K562 (cell line): ENCODE results near the gene MAGEB1. TPM values are rescaled to one million over a fixed set of nuclear protein-coding genes. Genes with fewer than 3 reads are reported as not detected.

ENCODE experiments used
- ATAC-seq: fragments of 200-7000 bp; cut with Tn5 transposase; 3 replicates; pipeline ENCODE4 v1.9.1; 2020; ENCODE audit warnings: moderate library complexity
- BruUV-seq: library from RNA; stranded (reverse); fragments of 400-500 nt; replicated peaks from 2 replicates; lab custom pipeline; 2021; lab: Mats Ljungman, UMichigan
- CTCF ChIA-PET: fragments of 300-600 bp; formaldehyde crosslinking; extraction: SDS; loops from one replicate; lab custom pipeline; 2021; ENCODE audit warnings: low intra/inter-chr PET ratio; lab: Yijun Ruan, JAX
- POLR2A ChIA-PET: fragments of 300-600, 350-650 bp; sonication (Branson Sonifier 250); formaldehyde crosslinking; extraction: SDS; loops from one replicate; lab custom pipeline; 2021; ENCODE audit warnings: antibody characterized with exemption, inconsistent platforms; lab: Yijun Ruan, JAX
- DNase-seq, 4 experiments: peaks; one replicate each; pipeline versions ENCODE4 v3.0.0 to v3.0.0-alpha.2; 2011 to 2018; ENCODE audit warnings: low spot score in 3 of 4, mixed read lengths in 3 of 4; ENCODE audit errors: extremely low read depth in 1 of 4
- FAIRE-seq: peaks from 2 replicates; lab custom pipeline; 2011; peaks lifted over from hg19 to GRCh38; lab: Jason Lieb, UNC
- H2AFZ ChIP-seq: 2 replicates; pipeline ENCODE4 v1.6.0; 2011; ENCODE audit warnings: low read depth, low read length, control low read depth, inconsistent platforms
- H3K27ac ChIP-seq: fragments of 200-600 bp; 3 replicates; pipeline ENCODE4 v1.8.0; 2011; ENCODE audit warnings: low read depth, mild to moderate bottlenecking, control low read depth, inconsistent platforms, low read length, moderate library complexity, mixed read lengths; ENCODE audit errors: extremely low read depth
- H3K27me3 ChIP-seq, 2 experiments: fragments of 300-600 bp in 1 of 2; 2 replicates in 1 of 2; 3 replicates in 1 of 2; pipeline versions ENCODE4 v1.6.0 to v1.8.0; 2011; ENCODE audit warnings: inconsistent platforms in 2 of 2, low read length in 2 of 2, mild to moderate bottlenecking in 1 of 2, mixed read lengths in 1 of 2, moderate library complexity in 1 of 2; ENCODE audit not compliant: control insufficient read depth in 2 of 2, insufficient read depth in 2 of 2
- H3K36me3 ChIP-seq: fragments of 300-600 bp; 3 replicates; pipeline ENCODE4 v1.8.0; 2011; ENCODE audit warnings: mild to moderate bottlenecking, low read length, inconsistent platforms; ENCODE audit not compliant: control insufficient read depth, insufficient read depth
- H3K4me1 ChIP-seq, 2 experiments: fragments of 200-600 bp in 1 of 2; replicated peaks in 1 of 2; 2 replicates in 1 of 2; 3 replicates in 1 of 2; pipeline versions ENCODE4 v1.5.1 to v1.8.0; 2011; ENCODE audit warnings: inconsistent platforms in 2 of 2, low read length in 2 of 2, mild to moderate bottlenecking in 1 of 2, mixed read lengths in 1 of 2, moderate library complexity in 1 of 2; ENCODE audit not compliant: control insufficient read depth in 2 of 2, insufficient read depth in 2 of 2
- H3K4me2 ChIP-seq: 2 replicates; pipeline ENCODE4 v1.6.1; 2011; ENCODE audit warnings: low read length, control low read depth, inconsistent platforms, mixed read lengths; ENCODE audit not compliant: insufficient read depth
- H3K4me3 ChIP-seq: fragments of 200-600 bp; sonication (generic), shearing (Covaris generic); 2 replicates; pipeline ENCODE4 v1.5.1; 2016; ENCODE audit warnings: control low read depth, inconsistent platforms
- H3K79me2 ChIP-seq: fragments of 200-600 bp; 3 replicates; pipeline ENCODE4 v1.8.0; 2011; ENCODE audit warnings: low read length, inconsistent platforms; ENCODE audit not compliant: control insufficient read depth, insufficient read depth
- H3K9ac ChIP-seq, 2 experiments: 2 replicates each; pipeline versions ENCODE4 v1.6.0 to v1.6.1; 2011; ENCODE audit warnings: low read depth in 2 of 2, low read length in 2 of 2, control low read depth in 1 of 2, inconsistent platforms in 1 of 2, mild to moderate bottlenecking in 1 of 2, mixed read lengths in 1 of 2; ENCODE audit not compliant: insufficient read depth in 1 of 2
- H3K9me1 ChIP-seq: one replicate; pipeline ENCODE4 v1.6.0; 2011; ENCODE audit warnings: inconsistent platforms, mild to moderate bottlenecking, low read length, moderate library complexity; ENCODE audit not compliant: control insufficient read depth, insufficient read depth
- H3K9me3 ChIP-seq: replicated peaks from 2 replicates; pipeline ENCODE4 v1.5.1; 2011; ENCODE audit warnings: low read depth, low read length, inconsistent platforms; ENCODE audit not compliant: control insufficient read depth, insufficient read depth
- H4K20me1 ChIP-seq: replicated peaks from 2 replicates; pipeline ENCODE4 v1.6.1; 2011; ENCODE audit warnings: low read length, inconsistent platforms, mixed read lengths; ENCODE audit not compliant: control insufficient read depth, insufficient read depth
- C11orf30 ChIP-seq: fragments of 450-650 bp; IDR thresholded peaks from 2 replicates; pipeline ENCODE4 v1.6.1; 2016; ENCODE audit warnings: low read depth, mild to moderate bottlenecking
- COPS2 ChIP-seq: fragments of 450-650 bp; conservative IDR thresholded peaks from 2 replicates; pipeline ENCODE4 v1.6.1; 2016; ENCODE audit warnings: mild to moderate bottlenecking, moderate library complexity
- ETV1 ChIP-seq: fragments of 450-650 bp; conservative IDR thresholded peaks from 2 replicates; pipeline ENCODE4 v1.6.1; 2016; ENCODE audit warnings: missing genetic modification characterization, control low read depth, low read depth, missing compliant biosample characterization
- KHSRP ChIP-seq: fragments of 450-650 bp; IDR thresholded peaks from 2 replicates; pipeline ENCODE4 v1.6.1; 2017
- MAFG ChIP-seq: fragments of 450-650 bp; conservative IDR thresholded peaks from 2 replicates; pipeline ENCODE4 v1.6.1; 2016; ENCODE audit warnings: missing genetic modification characterization, missing compliant biosample characterization
- MAFK ChIP-seq: IDR thresholded peaks from 2 replicates; pipeline ENCODE4 v1.6.1; 2011; ENCODE audit warnings: low read length, improper control_type of control experiment
- MXD1 ChIP-seq: fragments of 250-450 bp; sonication (Bioruptor Pico); IDR thresholded peaks from 2 replicates; pipeline ENCODE4 v1.8.0; 2021; ENCODE audit warnings: borderline replicate concordance, mild to moderate bottlenecking, moderate library complexity; ENCODE audit not compliant: poor library complexity, severe bottlenecking
- NCOA1 ChIP-seq: fragments of 450-650 bp; IDR thresholded peaks from 2 replicates; pipeline ENCODE4 v1.6.1; 2016; ENCODE audit warnings: low read depth
- PTRF ChIP-seq: fragments of 450-650 bp; IDR thresholded peaks from 2 replicates; pipeline ENCODE4 v1.6.1; 2016; ENCODE audit warnings: mild to moderate bottlenecking, missing genetic modification characterization, missing compliant biosample characterization
- TAL1 ChIP-seq: fragments of 450-650 bp; IDR thresholded peaks from 2 replicates; pipeline ENCODE4 v1.6.1; 2016; ENCODE audit warnings: mild to moderate bottlenecking
- U2AF1 ChIP-seq: fragments of 200-400 bp; formaldehyde crosslinking; optimal IDR thresholded peaks from 2 replicates; pipeline ENCODE3; 2017; ENCODE audit warnings: mild to moderate bottlenecking, low read depth, low read length, moderate library complexity
- ZBTB40 ChIP-seq, 2 experiments: fragments of 450-650 bp in 1 of 2; sonication (generic) in 1 of 2; formaldehyde crosslinking in 1 of 2; IDR thresholded peaks; 2 replicates each; pipeline versions ENCODE4 v1.7.1 to v1.9.0; 2016 to 2022; ENCODE audit warnings: inconsistent platforms in 1 of 2, mild to moderate bottlenecking in 1 of 2, missing genetic modification reagents in 1 of 2
- ZNF165 ChIP-seq: fragments of 250-450 bp; sonication (Bioruptor Pico); IDR thresholded peaks from 2 replicates; pipeline ENCODE4 v1.4.0; 2020; ENCODE audit warnings: borderline replicate concordance
- ZNF253 ChIP-seq: fragments of 250-450 bp; sonication (Bioruptor Pico); conservative IDR thresholded peaks from 2 replicates; pipeline ENCODE4 v1.6.1; 2021; ENCODE audit warnings: mild to moderate bottlenecking
- ZNF316 ChIP-seq: fragments of 450-650 bp; IDR thresholded peaks from 2 replicates; pipeline ENCODE4 v1.6.1; 2016
- ZNF780A ChIP-seq: fragments of 250-450 bp; sonication (Bioruptor Pico); IDR thresholded peaks from 2 replicates; pipeline ENCODE4 v1.5.0; 2021; ENCODE audit warnings: mild to moderate bottlenecking
- ZZZ3 ChIP-seq: fragments of 450-650 bp; IDR thresholded peaks from 2 replicates; pipeline ENCODE4 v1.6.1; 2016; ENCODE audit warnings: antibody characterized with exemption, mild to moderate bottlenecking, moderate library complexity
- in situ Hi-C: fragments of 300-500 bp; cut with MboI; formaldehyde crosslinking; loops from 4 replicates; pipeline ENCODE4 v1.15.0; 2018; ENCODE audit warnings: inconsistent platforms, mixed read lengths
- intact Hi-C: fragments of 100-400 bp; cut with micrococcal nuclease; formaldehyde crosslinking; loops from 2 replicates; pipeline ENCODE4 v1.14.2; 2022
- polyA plus RNA-seq, 8 experiments: library from polyadenylated mRNA; depleted of rRNA in 4 of 8; stranded (reverse) in 5 of 8; unstranded in 3 of 8; fragments of >200 nt; fragmentation: Nextera tagmentation in 2 of 8; fragmentation: Illumina TruSeq in 1 of 8; extraction: Ambion mirVana in 2 of 8; extraction: Trizol in 1 of 8; gene quantifications; 2 replicates each; pipeline versions ENCODE4 v1.2.1 to v1.2.3, GENCODE V29; 2011 to 2014; ENCODE audit warnings: inconsistent platforms in 1 of 8, missing spikeins in 1 of 8
- total RNA-seq, 7 experiments: library from RNA; depleted of rRNA in 6 of 7; stranded (reverse); fragments of >200 nt in 6 of 7; fragmentation: Illumina TruSeq in 2 of 7; extraction: Trizol in 2 of 7; gene quantifications; 2 replicates each; pipeline versions ENCODE4 v1.2.1 to v1.2.3, GENCODE V29; 2011 to 2021; ENCODE audit warnings: low replicate concordance in 1 of 7

Gene MAGEB1
- total and polyA plus RNA-seq, 9 of the 15 experiments (the other 6 are each of a cell fraction or from before 2014, with no cell fraction given), result 32.6 to 100 (median 43.4) TPM

- Histone ChIP-seq H3K9me3 (no peaks in the 10 kb centered on the region), H3K4me3 (no peak overlapping the region), H3K9me1 (no peaks in the 10 kb centered on the region), H3K79me2 (no peaks in the 10 kb centered on the region), H3K27me3 (no peaks in the 10 kb centered on the region), H3K4me2 (no peak overlapping the region), H2AFZ (no peak overlapping the region), H4K20me1 (no peaks in the 10 kb centered on the region), H3K27ac (no peak overlapping the region), H3K9ac (no peak overlapping the region), H3K4me1 (no peaks in the 10 kb centered on the region), H3K36me3 (no peaks in the 10 kb centered on the region)
- ATAC-seq (no peak), DNase-seq (no peak), FAIRE-seq (no peak)
- BruUV-seq, result no TSS peak
- intact Hi-C loops, result no loop called here
- ChIA-PET POLR2A (no interaction called here), CTCF (no interaction called here)
- in situ Hi-C loops, result no loop called here
- TF ChIP-seq MAFG (peak; percentile 42; the same call in 1 of the 2 replicates), NCOA1 (no peak), C11orf30 (peak; percentile 29; the same call in 1 of the 2 replicates), COPS2 (no peak), ZBTB40 (IDR thresholded peaks at IDR 0.05) (no peak), ZBTB40 (CRISPR knock-in tag; IDR thresholded peaks at IDR 0.05) (no peak), U2AF1 (no peak), ZNF165 (CRISPR knock-in tag) (no peak), ZNF316 (peak; percentile 60), ZZZ3 (no peak), ZNF780A (CRISPR knock-in tag) (no peak), TAL1 (no peak), PTRF (tag) (no peak), KHSRP (no peak), ZNF253 (CRISPR knock-in tag) (no peak), MXD1 (no peak), MAFK (peak; percentile 19; the same call in 1 of the 2 replicates), ETV1 (tag) (no peak)
Observed at GRCh38 chrX:30261012-30261411, 14.1 kb downstream of the MAGEB1 start.
